ENCODE results near the gene SEMA3A.

SEMA3A gene

GRCh38 chr7:84209006-84209405 lies 14.4 kb upstream of the SEMA3A start:
- no peaks in the 10 kb centered on the region for H3K27me3 Mint-ChIP-seq
- no peak overlapping the region for H3K27ac Mint-ChIP-seq
- no peak overlapping the region for H3K4me3 Mint-ChIP-seq
- no peaks in the 10 kb centered on the region for H3K9me3 Mint-ChIP-seq
- no peaks in the 10 kb centered on the region for H3K4me1 Mint-ChIP-seq
- no peaks in the 10 kb centered on the region for H3K36me3 Mint-ChIP-seq

DNA sequence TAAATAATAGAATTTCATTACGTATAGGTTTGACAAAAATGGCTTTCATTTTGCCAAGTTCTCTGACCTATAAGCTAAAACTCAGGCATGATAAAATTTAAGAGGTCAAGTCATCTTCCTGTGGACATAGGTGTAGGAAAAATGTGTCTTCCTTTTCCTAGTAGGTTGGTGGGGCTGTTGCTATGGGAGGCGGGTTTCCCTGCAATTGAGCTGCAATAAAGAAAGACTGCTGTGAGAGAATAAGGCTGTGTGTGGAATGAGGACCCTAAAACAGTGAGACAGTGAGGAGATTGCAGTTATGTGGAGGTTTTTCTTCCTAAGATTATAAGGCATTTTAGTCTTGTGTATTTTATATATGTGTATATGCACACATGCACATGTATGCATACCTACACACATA lies 13.0 kb upstream of the SEMA3A start:
- no peak overlapping the region for H3K27ac Mint-ChIP-seq
- no peaks in the 10 kb centered on the region for H3K36me3 Mint-ChIP-seq
- no peaks in the 10 kb centered on the region for H3K27me3 Mint-ChIP-seq
- H3K9me3 Mint-ChIP-seq, result no peaks in the 10 kb centered on the region
- H3K4me1 Mint-ChIP-seq, result no peaks in the 10 kb centered on the region
- H3K4me3 Mint-ChIP-seq, result no peak overlapping the region

DNA sequence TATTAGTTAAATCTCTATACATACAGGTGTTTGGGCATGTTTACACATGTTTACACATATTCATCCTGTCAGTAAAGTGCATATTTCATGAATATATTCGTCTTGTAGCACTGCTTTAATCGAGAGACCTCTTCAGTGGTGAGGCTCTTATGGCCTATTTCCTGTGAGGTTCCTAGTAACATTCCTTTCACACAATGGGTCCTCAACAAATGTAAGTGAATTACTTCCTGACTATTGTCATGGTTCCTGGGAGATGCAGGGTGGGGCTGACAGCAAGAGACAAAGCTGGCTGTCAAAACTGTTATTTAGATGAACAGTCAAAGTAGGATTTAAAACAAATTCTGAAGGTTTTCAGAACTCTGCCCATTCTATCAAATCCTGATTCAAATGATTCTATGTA lies 12.4 kb upstream of the SEMA3A start:
- Mint-ChIP-seq H3K4me3 (no peak overlapping the region), H3K4me1 (no peaks in the 10 kb centered on the region), H3K27ac (no peak overlapping the region), H3K27me3 (no peaks in the 10 kb centered on the region), H3K36me3 (no peaks in the 10 kb centered on the region), H3K9me3 (no peaks in the 10 kb centered on the region)

DNA sequence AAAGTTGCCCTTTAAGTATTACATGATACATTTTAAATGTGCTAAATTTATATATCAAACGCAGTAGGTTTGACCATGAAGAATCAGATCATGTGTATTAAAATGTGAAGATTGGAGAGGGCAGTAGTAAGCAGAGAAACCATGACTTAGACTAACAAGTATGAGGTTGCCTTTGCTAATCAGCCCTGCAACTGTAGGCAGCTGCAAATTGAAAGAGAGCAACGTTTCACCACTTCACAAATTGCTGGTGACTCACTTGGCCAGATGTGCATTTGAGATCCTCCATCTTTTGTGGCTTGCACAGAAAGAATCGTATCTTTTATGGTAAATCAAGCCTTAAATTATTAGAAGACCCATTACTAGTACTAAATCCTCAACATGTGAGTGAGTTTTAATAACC lies 10.1 kb upstream of the SEMA3A start:
- Mint-ChIP-seq H3K4me1 (no peaks in the 10 kb centered on the region), H3K27me3 (no peaks in the 10 kb centered on the region), H3K36me3 (no peaks in the 10 kb centered on the region), H3K27ac (no peak overlapping the region), H3K4me3 (no peak overlapping the region), H3K9me3 (no peaks in the 10 kb centered on the region)

- Mint-ChIP-seq H3K27me3 (no peaks in the 10 kb centered on the region), H3K4me1 (no peaks in the 10 kb centered on the region), H3K27ac (no peak overlapping the region), H3K4me3 (no peak overlapping the region), H3K36me3 (no peaks in the 10 kb centered on the region), H3K9me3 (no peaks in the 10 kb centered on the region)
These were observed 8.3 kb upstream of the SEMA3A start for GRCh38 chr7:84202855-84203254.

GRCh38 chr7:84200859-84201258 lies 6.3 kb upstream of the SEMA3A start:
- Mint-ChIP-seq H3K9me3 (no peaks in the 10 kb centered on the region), H3K4me3 (no peak overlapping the region), H3K27me3 (no peaks in the 10 kb centered on the region), H3K4me1 (peaks cover 6% of the 10 kb centered on the region), H3K27ac (no peak overlapping the region), H3K36me3 (no peaks in the 10 kb centered on the region)

GRCh38 chr7:84199216-84199615 lies 4.6 kb upstream of the SEMA3A start:
- Mint-ChIP-seq H3K27ac (no peak overlapping the region), H3K36me3 (no peaks in the 10 kb centered on the region), H3K4me3 (no peak overlapping the region), H3K27me3 (no peaks in the 10 kb centered on the region), H3K4me1 (peaks cover 22% of the 10 kb centered on the region), H3K9me3 (no peaks in the 10 kb centered on the region)

GRCh38 chr7:84196084-84196503 lies 1.5 kb upstream of the SEMA3A start:
- peak overlapping the region; percentile 69 for H3K27ac Mint-ChIP-seq
- H3K4me3 Mint-ChIP-seq, result peak overlapping the region; percentile 94
- no peaks in the 10 kb centered on the region for H3K27me3 Mint-ChIP-seq
- no peaks in the 10 kb centered on the region for H3K9me3 Mint-ChIP-seq
- peaks cover 45% of the 10 kb centered on the region for H3K4me1 Mint-ChIP-seq
- no peaks in the 10 kb centered on the region for H3K36me3 Mint-ChIP-seq

GRCh38 chr7:84195295-84196060 lies 889 bp upstream of the SEMA3A start:
- Mint-ChIP-seq H3K36me3 (no peaks in the 10 kb centered on the region), H3K27ac (no peak overlapping the region), H3K9me3 (no peaks in the 10 kb centered on the region), H3K4me3 (peak overlapping the region; percentile 94), H3K4me1 (peaks cover 45% of the 10 kb centered on the region), H3K27me3 (no peaks in the 10 kb centered on the region)

GRCh38 chr7:84193747-84194146 lies 842 bp downstream of the SEMA3A start:
- H3K27ac Mint-ChIP-seq, result no peak overlapping the region
- peak overlapping the region; percentile 94 for H3K4me3 Mint-ChIP-seq

DNA sequence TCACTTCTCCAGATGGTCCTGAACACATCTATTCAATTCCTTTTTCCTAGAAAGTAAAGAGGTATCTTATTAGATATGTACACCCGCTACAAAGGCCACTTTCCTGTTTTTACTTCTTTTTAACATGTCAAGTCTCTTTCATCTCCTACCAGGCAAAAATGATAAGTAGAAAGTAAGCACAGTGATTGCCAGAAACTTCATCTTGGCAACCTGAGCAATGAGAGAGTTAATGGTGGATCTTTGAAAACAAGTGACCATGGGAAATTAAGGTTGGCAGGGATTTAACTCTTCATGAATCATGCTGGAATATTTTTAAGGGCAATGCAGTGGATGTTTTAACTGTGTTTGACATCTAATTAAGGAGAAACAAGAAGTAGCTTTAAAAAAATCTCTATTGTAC lies 2.7 kb downstream of the SEMA3A start:
- no peak overlapping the region for H3K27ac Mint-ChIP-seq
- peaks cover 64% of the 10 kb centered on the region for H3K4me1 Mint-ChIP-seq

More at GRCh38 chr7:84193747-84194146, 842 bp downstream of the SEMA3A start:
- Mint-ChIP-seq H3K36me3 (no peaks in the 10 kb centered on the region), H3K9me3 (no peaks in the 10 kb centered on the region), H3K4me1 (peaks cover 47% of the 10 kb centered on the region), H3K27me3 (no peaks in the 10 kb centered on the region)

GRCh38 chr7:84191261-84191660 lies 3.3 kb downstream of the SEMA3A start:
- Mint-ChIP-seq H3K27me3 (no peaks in the 10 kb centered on the region), H3K4me3 (no peak overlapping the region), H3K9me3 (no peaks in the 10 kb centered on the region), H3K36me3 (no peaks in the 10 kb centered on the region), H3K27ac (no peak overlapping the region), H3K4me1 (peaks cover 64% of the 10 kb centered on the region)

More for the DNA sequence above, 2.7 kb downstream of the SEMA3A start:
- Mint-ChIP-seq H3K27me3 (no peaks in the 10 kb centered on the region), H3K36me3 (no peaks in the 10 kb centered on the region), H3K4me3 (no peak overlapping the region), H3K9me3 (no peaks in the 10 kb centered on the region)

- no peaks in the 10 kb centered on the region for H3K9me3 Mint-ChIP-seq
- H3K27ac Mint-ChIP-seq, result no peak overlapping the region
- peaks cover 53% of the 10 kb centered on the region for H3K4me1 Mint-ChIP-seq
- no peaks in the 10 kb centered on the region for H3K36me3 Mint-ChIP-seq
- H3K27me3 Mint-ChIP-seq, result no peaks in the 10 kb centered on the region
- no peak overlapping the region for H3K4me3 Mint-ChIP-seq
These were observed 4.4 kb downstream of the SEMA3A start for GRCh38 chr7:84190016-84190705.

- Mint-ChIP-seq H3K4me3 (no peak overlapping the region), H3K27ac (no peak overlapping the region), H3K4me1 (peaks cover 40% of the 10 kb centered on the region), H3K36me3 (no peaks in the 10 kb centered on the region), H3K9me3 (no peaks in the 10 kb centered on the region), H3K27me3 (no peaks in the 10 kb centered on the region)
These were observed 5.7 kb downstream of the SEMA3A start for GRCh38 chr7:84188786-84189405.

DNA sequence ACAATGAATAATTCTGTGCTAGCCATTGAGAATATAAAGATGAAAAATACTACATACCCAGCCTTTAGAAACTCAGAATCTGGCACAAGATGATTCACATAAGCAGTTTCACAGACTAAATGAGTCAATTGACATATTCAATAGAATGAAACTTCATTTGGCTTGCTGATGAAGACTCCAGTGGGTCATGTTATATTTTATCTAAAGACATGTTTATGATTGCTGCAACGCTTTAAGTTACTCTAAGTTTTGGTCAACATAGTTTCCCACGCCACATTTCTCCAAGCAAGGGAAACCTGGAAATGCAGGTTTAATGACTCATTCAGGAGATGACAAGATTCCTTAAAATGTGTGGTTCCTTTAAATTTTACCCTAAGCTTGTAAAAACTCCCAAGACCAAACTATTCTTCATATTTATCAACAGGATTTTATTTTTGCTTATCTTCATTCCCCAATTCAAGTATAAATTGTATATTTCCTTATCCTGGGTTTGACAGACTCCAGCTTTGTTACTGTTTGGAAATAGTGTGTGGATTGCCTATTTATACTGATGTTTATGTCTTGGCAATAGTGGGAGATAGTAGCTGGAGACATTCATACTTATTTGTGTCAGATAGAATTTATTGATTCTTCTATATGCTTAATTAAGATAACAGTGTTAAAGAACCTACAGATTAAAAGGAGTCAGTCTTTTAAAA lies 6.6 kb downstream of the SEMA3A start:
- Mint-ChIP-seq H3K4me3 (no peak overlapping the region), H3K27me3 (no peaks in the 10 kb centered on the region), H3K36me3 (no peaks in the 10 kb centered on the region), H3K9me3 (no peaks in the 10 kb centered on the region), H3K27ac (no peak overlapping the region), H3K4me1 (peaks cover 32% of the 10 kb centered on the region)
